HEK293 (cell line): Measurements from ENCODE around the gene ZYG11B.

Experiments used
- INSM2 ChIP-seq: fragments of 450-650 bp; formaldehyde crosslinking; IDR thresholded peaks from 2 replicates; pipeline ENCODE4 v1.5.1; 2016; ENCODE audit warnings: missing biosample characterization, missing genetic modification characterization
- KLF1 ChIP-seq: fragments of 450-650 bp; formaldehyde crosslinking; IDR thresholded peaks from 2 replicates; pipeline ENCODE4 v1.5.1; 2016; ENCODE audit warnings: missing biosample characterization, missing genetic modification characterization
- KLF17 ChIP-seq: fragments of 450-650 bp; formaldehyde crosslinking; IDR thresholded peaks from 2 replicates; pipeline ENCODE4 v1.5.1; 2016; ENCODE audit warnings: missing biosample characterization, missing genetic modification characterization
- PATZ1 ChIP-seq: fragments of 450-650 bp; formaldehyde crosslinking; IDR thresholded peaks from 2 replicates; pipeline ENCODE4 v1.5.1; 2016; ENCODE audit warnings: missing biosample characterization, missing genetic modification characterization
- SP2 ChIP-seq: fragments of 450-650 bp; formaldehyde crosslinking; IDR thresholded peaks from 2 replicates; pipeline ENCODE4 v1.5.1; 2016; ENCODE audit warnings: missing biosample characterization, missing genetic modification characterization
- TCF7L2 ChIP-seq: IDR thresholded peaks from 2 replicates; pipeline ENCODE4 v1.6.1; 2011; ENCODE audit warnings: low read depth, mild to moderate bottlenecking, inconsistent platforms, low read length, moderate library complexity, borderline replicate concordance
- ZBTB10 ChIP-seq: fragments of 450-650 bp; formaldehyde crosslinking; IDR thresholded peaks from 2 replicates; pipeline ENCODE4 v1.5.1; 2016; ENCODE audit warnings: missing biosample characterization, missing genetic modification characterization
- ZBTB20 ChIP-seq: fragments of 450-650 bp; formaldehyde crosslinking; IDR thresholded peaks from 2 replicates; pipeline ENCODE4 v1.5.1; 2016; ENCODE audit warnings: missing biosample characterization, missing genetic modification characterization
- ZBTB21 ChIP-seq: fragments of 450-650 bp; formaldehyde crosslinking; IDR thresholded peaks from 2 replicates; pipeline ENCODE4 v1.5.1; 2017; ENCODE audit warnings: missing biosample characterization, missing genetic modification characterization
- ZBTB26 ChIP-seq: fragments of 450-650 bp; formaldehyde crosslinking; optimal IDR thresholded peaks from 2 replicates; pipeline ENCODE3; 2016; ENCODE audit warnings: missing biosample characterization, mild to moderate bottlenecking, missing genetic modification characterization
- ZBTB48 ChIP-seq: fragments of 450-650 bp; formaldehyde crosslinking; IDR thresholded peaks from 2 replicates; pipeline ENCODE4 v1.5.1; 2016; ENCODE audit warnings: missing biosample characterization, missing genetic modification characterization
- ZBTB6 ChIP-seq: fragments of 450-650 bp; formaldehyde crosslinking; IDR thresholded peaks from 2 replicates; pipeline ENCODE4 v1.5.1; 2017; ENCODE audit warnings: missing biosample characterization, missing genetic modification characterization
- ZIC2 ChIP-seq: fragments of 450-650 bp; formaldehyde crosslinking; IDR thresholded peaks from 2 replicates; pipeline ENCODE4 v1.5.1; 2016; ENCODE audit warnings: missing biosample characterization, missing genetic modification characterization
- ZNF114 ChIP-seq: fragments of 450-650 bp; formaldehyde crosslinking; IDR thresholded peaks from 2 replicates; pipeline ENCODE4 v1.5.0; 2017; ENCODE audit warnings: missing biosample characterization, missing genetic modification characterization
- ZNF146 ChIP-seq: fragments of 450-650 bp; formaldehyde crosslinking; IDR thresholded peaks from 2 replicates; pipeline ENCODE4 v1.5.1; 2016; ENCODE audit warnings: missing biosample characterization, missing genetic modification characterization
- ZNF202 ChIP-seq: fragments of 450-650 bp; formaldehyde crosslinking; IDR thresholded peaks from 2 replicates; pipeline ENCODE4 v1.5.1; 2016; ENCODE audit warnings: missing biosample characterization, missing genetic modification characterization, borderline replicate concordance
- ZNF37A ChIP-seq: fragments of 450-650 bp; IDR thresholded peaks from 2 replicates; pipeline ENCODE4 v1.5.1; 2018; ENCODE audit warnings: missing biosample characterization, missing genetic modification characterization
- ZNF514 ChIP-seq: fragments of 450-650 bp; formaldehyde crosslinking; IDR thresholded peaks from 2 replicates; pipeline ENCODE4 v1.5.1; 2016; ENCODE audit warnings: missing biosample characterization, missing genetic modification characterization
- ZNF548 ChIP-seq: fragments of 450-650 bp; formaldehyde crosslinking; IDR thresholded peaks from 2 replicates; pipeline ENCODE4 v1.5.1; 2016; ENCODE audit warnings: missing biosample characterization, missing genetic modification characterization
- ZNF626 ChIP-seq: fragments of 450-650 bp; sonication (Bioruptor Pico); formaldehyde crosslinking; IDR thresholded peaks from 2 replicates; pipeline ENCODE4 v1.5.1; 2018; ENCODE audit warnings: missing biosample characterization, missing genetic modification characterization, inconsistent platforms
- ZNF639 ChIP-seq: fragments of 450-650 bp; formaldehyde crosslinking; IDR thresholded peaks from 2 replicates; pipeline ENCODE4 v1.5.1; 2016; ENCODE audit warnings: missing biosample characterization, missing genetic modification characterization
- ZNF701 ChIP-seq: fragments of 450-650 bp; formaldehyde crosslinking; IDR thresholded peaks from 2 replicates; pipeline ENCODE4 v1.5.1; 2016; ENCODE audit warnings: missing biosample characterization, missing genetic modification characterization
- ZNF704 ChIP-seq: fragments of 450-650 bp; formaldehyde crosslinking; IDR thresholded peaks from 2 replicates; pipeline ENCODE4 v1.5.1; 2016; ENCODE audit warnings: missing biosample characterization, missing genetic modification characterization
- ZSCAN4 ChIP-seq: fragments of 450-650 bp; formaldehyde crosslinking; IDR thresholded peaks from 2 replicates; pipeline ENCODE4 v1.5.1; 2017; ENCODE audit warnings: missing biosample characterization, missing genetic modification characterization
- ZXDB ChIP-seq: fragments of 450-650 bp; formaldehyde crosslinking; IDR thresholded peaks from 2 replicates; pipeline ENCODE4 v1.5.1; 2016; ENCODE audit warnings: missing biosample characterization, missing genetic modification characterization

ZYG11B gene

GRCh38 chr1:52726265-52727113 is at the start of gene ZYG11B (continued):
- TF ChIP-seq TCF7L2 (no peak), PATZ1 (tag by site-specific recombination) (peak; percentile 86), INSM2 (tag by site-specific recombination) (no peak; the same call in 1 of the 2 replicates), ZXDB (tag by site-specific recombination) (peak; percentile 91), ZNF704 (tag by site-specific recombination) (no peak), ZBTB21 (tag by site-specific recombination) (0 out of 2 replicates have a peak, but pooled peaks have one; percentile 69), KLF1 (tag by site-specific recombination) (peak; percentile 56; the same call in 1 of the 2 replicates), ZNF37A (tag by site-specific recombination) (no peak), ZBTB48 (tag by site-specific recombination) (peak; percentile 97), ZBTB10 (peak; percentile 94), ZNF626 (peak; percentile 72; the same call in 1 of the 2 replicates), ZNF639 (peak; percentile 30; the same call in 1 of the 2 replicates), ZNF701 (tag by site-specific recombination) (no peak), ZIC2 (0 out of 2 replicates have a peak, but pooled peaks have one; percentile 25), ZNF202 (no peak), ZNF114 (tag by site-specific recombination) (no peak), ZBTB26 (tag by site-specific recombination) (peak; percentile 47), ZBTB6 (peak; percentile 77; the same call in 1 of the 2 replicates), ZBTB20 (tag by site-specific recombination) (peak; percentile 69), ZNF514 (no peak), KLF17 (tag by site-specific recombination) (no peak; the same call in 1 of the 2 replicates), ZSCAN4 (tag by site-specific recombination) (peak; percentile 31; the same call in 1 of the 2 replicates), ZNF146 (tag by site-specific recombination) (no peak), SP2 (tag by site-specific recombination) (peak; percentile 43), ZNF548 (no peak)
